GM23338 (cell line): Measurements from ENCODE around the gene WIPF3. TPM values are rescaled to one million over a fixed set of nuclear protein-coding genes. Genes with fewer than 3 reads are reported as not detected.

Source experiments
- ATAC-seq: fragments of 200-7000 bp; cut with Tn5 transposase; 3 replicates; pipeline ENCODE4 v1.9.1; 2020
- DNase-seq: peaks from one replicate; pipeline ENCODE4 v3.0.0-alpha.2; 2015; ENCODE audit warnings: low spot score
- H2AFZ ChIP-seq: fragments of 200-600 bp; sonication (generic); 2 replicates; pipeline ENCODE4 v1.8.0; 2016; ENCODE audit warnings: antibody characterized with exemption, mild to moderate bottlenecking, moderate library complexity
- H3F3A ChIP-seq: fragments of 200-600 bp; sonication (generic); replicated peaks from 2 replicates; pipeline ENCODE4 v1.8.0; 2017; ENCODE audit warnings: antibody characterized with exemption, mixed run types, low read depth
- H3K27ac ChIP-seq: fragments of 200-600 bp; sonication (generic); 2 replicates; pipeline ENCODE4 v1.6.1; 2016; ENCODE audit warnings: low read depth
- H3K27me3 ChIP-seq: fragments of 200-600 bp; sonication (generic); 2 replicates; pipeline ENCODE4 v1.8.0; 2016; ENCODE audit warnings: mild to moderate bottlenecking, mixed run types, moderate library complexity; ENCODE audit not compliant: insufficient read depth
- H3K36me3 ChIP-seq: fragments of 200-600 bp; sonication (generic); 2 replicates; pipeline ENCODE4 v1.8.0; 2016; ENCODE audit warnings: mild to moderate bottlenecking; ENCODE audit not compliant: insufficient read depth
- H3K4me1 ChIP-seq: fragments of 200-600 bp; sonication (generic); 2 replicates; pipeline ENCODE4 v1.8.0; 2016; ENCODE audit warnings: mild to moderate bottlenecking, moderate library complexity; ENCODE audit not compliant: insufficient read depth
- H3K4me2 ChIP-seq: fragments of 200-600 bp; sonication (generic); 2 replicates; pipeline ENCODE4 v1.7.1; 2017; ENCODE audit warnings: mixed run types
- H3K4me3 ChIP-seq: fragments of 200-600 bp; sonication (generic); 2 replicates; pipeline ENCODE4 v1.6.1; 2016; ENCODE audit warnings: mixed run types
- H3K79me2 ChIP-seq: fragments of 200-600 bp; sonication (generic); replicated peaks from 2 replicates; pipeline ENCODE4 v1.8.0; 2017; ENCODE audit warnings: mild to moderate bottlenecking; ENCODE audit not compliant: insufficient read depth
- H3K9me2 ChIP-seq: fragments of 200-600 bp; sonication (generic); 2 replicates; pipeline ENCODE4 v1.8.0; 2017; ENCODE audit not compliant: insufficient read depth
- H4K20me1 ChIP-seq: fragments of 200-600 bp; sonication (generic); replicated peaks from 2 replicates; pipeline ENCODE4 v1.8.0; 2017; ENCODE audit warnings: mild to moderate bottlenecking; ENCODE audit not compliant: insufficient read depth
- H3K27ac Mint-ChIP-seq: 2 replicates; pipeline ENCODE4 v1.8.0; 2020; ENCODE audit warnings: inconsistent platforms, mild to moderate bottlenecking, moderate library complexity, mixed read lengths
- H3K27me3 Mint-ChIP-seq: 3 replicates; pipeline ENCODE4 v1.8.0; 2022; ENCODE audit warnings: low read depth, mild to moderate bottlenecking, moderate library complexity, mixed read lengths, inconsistent platforms; ENCODE audit not compliant: insufficient read depth, poor library complexity
- H3K36me3 Mint-ChIP-seq: 3 replicates; pipeline ENCODE4 v1.8.0; 2021; ENCODE audit warnings: low read depth, mild to moderate bottlenecking, inconsistent platforms, moderate library complexity, mixed read lengths
- H3K4me1 Mint-ChIP-seq: 3 replicates; pipeline ENCODE4 v1.8.0; 2020; ENCODE audit warnings: mild to moderate bottlenecking, inconsistent platforms, mixed read lengths
- H3K4me3 Mint-ChIP-seq: 3 replicates; pipeline ENCODE4 v1.8.0; 2021; ENCODE audit warnings: moderate library complexity, mild to moderate bottlenecking, inconsistent platforms, mixed read lengths
- H3K9me3 Mint-ChIP-seq: 3 replicates; pipeline ENCODE4 v1.8.0; 2020; ENCODE audit warnings: moderate library complexity, mild to moderate bottlenecking, inconsistent platforms, mixed read lengths
- CREB1 ChIP-seq: fragments of 250-450 bp; sonication (Bioruptor Pico); IDR thresholded peaks from 2 replicates; pipeline ENCODE4 v1.5.0; 2020; ENCODE audit warnings: low read depth, mild to moderate bottlenecking, moderate library complexity
- ETS1 ChIP-seq: IDR thresholded peaks from 2 replicates; pipeline ENCODE4 v1.6.1; 2016; ENCODE audit warnings: antibody characterized with exemption
- EZH2 ChIP-seq: fragments of 200-600 bp; sonication (generic); IDR thresholded peaks from one replicate; pipeline ENCODE4 v1.8.0; 2017; ENCODE audit warnings: antibody characterized with exemption, mild to moderate bottlenecking, low read depth; ENCODE audit not compliant: unreplicated experiment
- EZH2phosphoT487 ChIP-seq: fragments of 200-600 bp; sonication (generic); IDR thresholded peaks from one replicate; pipeline ENCODE4 v1.8.1; 2018; ENCODE audit warnings: antibody characterized with exemption; ENCODE audit not compliant: unreplicated experiment
- JUNB ChIP-seq: IDR thresholded peaks from one replicate; pipeline ENCODE4 v1.6.1; 2016; ENCODE audit warnings: antibody characterized with exemption; ENCODE audit not compliant: unreplicated experiment
- NANOG ChIP-seq: IDR thresholded peaks from 2 replicates; pipeline ENCODE4 v1.6.1; 2016; ENCODE audit warnings: antibody characterized with exemption, borderline replicate concordance
- POLR2AphosphoS5 ChIP-seq: IDR thresholded peaks from 2 replicates; pipeline ENCODE4 v1.6.1; 2016; ENCODE audit warnings: antibody characterized with exemption, low read depth
- STAT1 ChIP-seq: IDR thresholded peaks from one replicate; pipeline ENCODE4 v1.6.1; 2016; ENCODE audit warnings: antibody characterized with exemption; ENCODE audit not compliant: unreplicated experiment
- ZNF114 ChIP-seq: fragments of 250-450 bp; sonication (Bioruptor Pico); IDR thresholded peaks from 2 replicates; pipeline ENCODE4 v1.5.0; 2020; ENCODE audit warnings: mild to moderate bottlenecking, moderate library complexity
- ZNF331 ChIP-seq: fragments of 250-450 bp; sonication (Bioruptor Pico); IDR thresholded peaks from 2 replicates; pipeline ENCODE4 v1.5.0; 2020; ENCODE audit warnings: low read depth, mild to moderate bottlenecking, moderate library complexity
- polyA plus RNA-seq: library from polyadenylated mRNA; unstranded; fragments of >200 nt; fragmentation: Nextera tagmentation; extraction: Ambion mirVana; gene quantifications from 2 replicates; pipeline ENCODE4 v1.2.1, GENCODE V29; 2016
- total RNA-seq: library from RNA; depleted of rRNA; stranded (reverse); fragments of >200 nt; shearing (Covaris generic); gene quantifications from 2 replicates; pipeline ENCODE4 v1.2.3, GENCODE V29; 2014
- TF ChIP-seq, protein P1 (sequence below): IDR thresholded peaks from one replicate; pipeline ENCODE4 v1.6.1; 2018; ENCODE audit warnings: antibody characterized with exemption; ENCODE audit not compliant: unreplicated experiment
- TF ChIP-seq, protein P2 (sequence below): fragments of 250-450 bp; sonication (Bioruptor Pico); IDR thresholded peaks from 2 replicates; pipeline ENCODE4 v1.5.0; 2020; ENCODE audit warnings: mild to moderate bottlenecking, moderate library complexity
- TF ChIP-seq, protein P3 (sequence below), 2 experiments: fragments of 200-600 bp in 1 of 2; sonication (generic) in 1 of 2; conservative IDR thresholded peaks; 2 replicates each; pipeline versions ENCODE4 v1.5.1 to v1.6.1; 2016 to 2017; ENCODE audit warnings: antibody characterized with exemption in 2 of 2, low read depth in 2 of 2, mild to moderate bottlenecking in 2 of 2, moderate library complexity in 1 of 2

Gene WIPF3
- total and polyA plus RNA-seq, 2 experiments from 2014 or later = 5.7 to 11.4 TPM

- no peak overlapping the region for H3K27ac Mint-ChIP-seq
- H3K4me3 Mint-ChIP-seq = no peak overlapping the region
- no peaks in the 10 kb centered on the region for H3K36me3 Mint-ChIP-seq
- DNase-seq (no peak), ATAC-seq (no peak)
- peaks cover 11% of the 10 kb centered on the region; the same call in 1 of the 2 replicates for H3F3A ChIP-seq
- H3K27me3 Mint-ChIP-seq = peaks cover 15% of the 10 kb centered on the region
- peaks cover 23% of the 10 kb centered on the region for H3K27me3 ChIP-seq
- no peak for TF ChIP-seq STAT1
- no peak for TF ChIP-seq EZH2
- TF ChIP-seq JUNB = no peak
- TF ChIP-seq NANOG = no peak
- no peak for TF ChIP-seq ZNF331 (CRISPR knock-in tag)
- TF ChIP-seq, protein P1, sequence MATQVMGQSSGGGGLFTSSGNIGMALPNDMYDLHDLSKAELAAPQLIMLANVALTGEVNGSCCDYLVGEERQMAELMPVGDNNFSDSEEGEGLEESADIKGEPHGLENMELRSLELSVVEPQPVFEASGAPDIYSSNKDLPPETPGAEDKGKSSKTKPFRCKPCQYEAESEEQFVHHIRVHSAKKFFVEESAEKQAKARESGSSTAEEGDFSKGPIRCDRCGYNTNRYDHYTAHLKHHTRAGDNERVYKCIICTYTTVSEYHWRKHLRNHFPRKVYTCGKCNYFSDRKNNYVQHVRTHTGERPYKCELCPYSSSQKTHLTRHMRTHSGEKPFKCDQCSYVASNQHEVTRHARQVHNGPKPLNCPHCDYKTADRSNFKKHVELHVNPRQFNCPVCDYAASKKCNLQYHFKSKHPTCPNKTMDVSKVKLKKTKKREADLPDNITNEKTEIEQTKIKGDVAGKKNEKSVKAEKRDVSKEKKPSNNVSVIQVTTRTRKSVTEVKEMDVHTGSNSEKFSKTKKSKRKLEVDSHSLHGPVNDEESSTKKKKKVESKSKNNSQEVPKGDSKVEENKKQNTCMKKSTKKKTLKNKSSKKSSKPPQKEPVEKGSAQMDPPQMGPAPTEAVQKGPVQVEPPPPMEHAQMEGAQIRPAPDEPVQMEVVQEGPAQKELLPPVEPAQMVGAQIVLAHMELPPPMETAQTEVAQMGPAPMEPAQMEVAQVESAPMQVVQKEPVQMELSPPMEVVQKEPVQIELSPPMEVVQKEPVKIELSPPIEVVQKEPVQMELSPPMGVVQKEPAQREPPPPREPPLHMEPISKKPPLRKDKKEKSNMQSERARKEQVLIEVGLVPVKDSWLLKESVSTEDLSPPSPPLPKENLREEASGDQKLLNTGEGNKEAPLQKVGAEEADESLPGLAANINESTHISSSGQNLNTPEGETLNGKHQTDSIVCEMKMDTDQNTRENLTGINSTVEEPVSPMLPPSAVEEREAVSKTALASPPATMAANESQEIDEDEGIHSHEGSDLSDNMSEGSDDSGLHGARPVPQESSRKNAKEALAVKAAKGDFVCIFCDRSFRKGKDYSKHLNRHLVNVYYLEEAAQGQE = no peak
- no peak for TF ChIP-seq POLR2AphosphoS5
- TF ChIP-seq EZH2phosphoT487 = no peak
- TF ChIP-seq, protein P2, sequence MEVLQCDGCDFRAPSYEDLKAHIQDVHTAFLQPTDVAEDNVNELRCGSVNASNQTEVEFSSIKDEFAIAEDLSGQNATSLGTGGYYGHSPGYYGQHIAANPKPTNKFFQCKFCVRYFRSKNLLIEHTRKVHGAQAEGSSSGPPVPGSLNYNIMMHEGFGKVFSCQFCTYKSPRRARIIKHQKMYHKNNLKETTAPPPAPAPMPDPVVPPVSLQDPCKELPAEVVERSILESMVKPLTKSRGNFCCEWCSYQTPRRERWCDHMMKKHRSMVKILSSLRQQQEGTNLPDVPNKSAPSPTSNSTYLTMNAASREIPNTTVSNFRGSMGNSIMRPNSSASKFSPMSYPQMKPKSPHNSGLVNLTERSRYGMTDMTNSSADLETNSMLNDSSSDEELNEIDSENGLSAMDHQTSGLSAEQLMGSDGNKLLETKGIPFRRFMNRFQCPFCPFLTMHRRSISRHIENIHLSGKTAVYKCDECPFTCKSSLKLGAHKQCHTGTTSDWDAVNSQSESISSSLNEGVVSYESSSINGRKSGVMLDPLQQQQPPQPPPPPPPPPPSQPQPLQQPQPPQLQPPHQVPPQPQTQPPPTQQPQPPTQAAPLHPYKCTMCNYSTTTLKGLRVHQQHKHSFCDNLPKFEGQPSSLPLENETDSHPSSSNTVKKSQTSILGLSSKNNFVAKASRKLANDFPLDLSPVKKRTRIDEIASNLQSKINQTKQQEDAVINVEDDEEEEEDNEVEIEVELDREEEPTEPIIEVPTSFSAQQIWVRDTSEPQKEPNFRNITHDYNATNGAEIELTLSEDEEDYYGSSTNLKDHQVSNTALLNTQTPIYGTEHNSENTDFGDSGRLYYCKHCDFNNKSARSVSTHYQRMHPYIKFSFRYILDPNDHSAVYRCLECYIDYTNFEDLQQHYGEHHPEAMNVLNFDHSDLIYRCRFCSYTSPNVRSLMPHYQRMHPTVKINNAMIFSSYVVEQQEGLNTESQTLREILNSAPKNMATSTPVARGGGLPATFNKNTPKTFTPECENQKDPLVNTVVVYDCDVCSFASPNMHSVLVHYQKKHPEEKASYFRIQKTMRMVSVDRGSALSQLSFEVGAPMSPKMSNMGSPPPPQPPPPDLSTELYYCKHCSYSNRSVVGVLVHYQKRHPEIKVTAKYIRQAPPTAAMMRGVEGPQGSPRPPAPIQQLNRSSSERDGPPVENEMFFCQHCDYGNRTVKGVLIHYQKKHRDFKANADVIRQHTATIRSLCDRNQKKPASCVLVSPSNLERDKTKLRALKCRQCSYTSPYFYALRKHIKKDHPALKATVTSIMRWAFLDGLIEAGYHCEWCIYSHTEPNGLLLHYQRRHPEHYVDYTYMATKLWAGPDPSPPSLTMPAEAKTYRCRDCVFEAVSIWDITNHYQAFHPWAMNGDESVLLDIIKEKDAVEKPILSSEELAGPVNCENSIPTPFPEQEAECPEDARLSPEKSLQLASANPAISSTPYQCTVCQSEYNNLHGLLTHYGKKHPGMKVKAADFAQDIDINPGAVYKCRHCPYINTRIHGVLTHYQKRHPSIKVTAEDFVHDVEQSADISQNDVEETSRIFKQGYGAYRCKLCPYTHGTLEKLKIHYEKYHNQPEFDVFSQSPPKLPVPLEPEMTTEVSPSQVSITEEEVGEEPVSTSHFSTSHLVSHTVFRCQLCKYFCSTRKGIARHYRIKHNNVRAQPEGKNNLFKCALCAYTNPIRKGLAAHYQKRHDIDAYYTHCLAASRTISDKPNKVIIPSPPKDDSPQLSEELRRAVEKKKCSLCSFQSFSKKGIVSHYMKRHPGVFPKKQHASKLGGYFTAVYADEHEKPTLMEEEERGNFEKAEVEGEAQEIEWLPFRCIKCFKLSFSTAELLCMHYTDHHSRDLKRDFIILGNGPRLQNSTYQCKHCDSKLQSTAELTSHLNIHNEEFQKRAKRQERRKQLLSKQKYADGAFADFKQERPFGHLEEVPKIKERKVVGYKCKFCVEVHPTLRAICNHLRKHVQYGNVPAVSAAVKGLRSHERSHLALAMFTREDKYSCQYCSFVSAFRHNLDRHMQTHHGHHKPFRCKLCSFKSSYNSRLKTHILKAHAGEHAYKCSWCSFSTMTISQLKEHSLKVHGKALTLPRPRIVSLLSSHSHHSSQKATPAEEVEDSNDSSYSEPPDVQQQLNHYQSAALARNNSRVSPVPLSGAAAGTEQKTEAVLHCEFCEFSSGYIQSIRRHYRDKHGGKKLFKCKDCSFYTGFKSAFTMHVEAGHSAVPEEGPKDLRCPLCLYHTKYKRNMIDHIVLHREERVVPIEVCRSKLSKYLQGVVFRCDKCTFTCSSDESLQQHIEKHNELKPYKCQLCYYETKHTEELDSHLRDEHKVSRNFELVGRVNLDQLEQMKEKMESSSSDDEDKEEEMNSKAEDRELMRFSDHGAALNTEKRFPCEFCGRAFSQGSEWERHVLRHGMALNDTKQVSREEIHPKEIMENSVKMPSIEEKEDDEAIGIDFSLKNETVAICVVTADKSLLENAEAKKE (CRISPR knock-in tag) = no peak
- no peak for TF ChIP-seq ETS1
- TF ChIP-seq ZNF114 (CRISPR knock-in tag) = no peak
- no peak for TF ChIP-seq CREB1
- TF ChIP-seq, protein P3, sequence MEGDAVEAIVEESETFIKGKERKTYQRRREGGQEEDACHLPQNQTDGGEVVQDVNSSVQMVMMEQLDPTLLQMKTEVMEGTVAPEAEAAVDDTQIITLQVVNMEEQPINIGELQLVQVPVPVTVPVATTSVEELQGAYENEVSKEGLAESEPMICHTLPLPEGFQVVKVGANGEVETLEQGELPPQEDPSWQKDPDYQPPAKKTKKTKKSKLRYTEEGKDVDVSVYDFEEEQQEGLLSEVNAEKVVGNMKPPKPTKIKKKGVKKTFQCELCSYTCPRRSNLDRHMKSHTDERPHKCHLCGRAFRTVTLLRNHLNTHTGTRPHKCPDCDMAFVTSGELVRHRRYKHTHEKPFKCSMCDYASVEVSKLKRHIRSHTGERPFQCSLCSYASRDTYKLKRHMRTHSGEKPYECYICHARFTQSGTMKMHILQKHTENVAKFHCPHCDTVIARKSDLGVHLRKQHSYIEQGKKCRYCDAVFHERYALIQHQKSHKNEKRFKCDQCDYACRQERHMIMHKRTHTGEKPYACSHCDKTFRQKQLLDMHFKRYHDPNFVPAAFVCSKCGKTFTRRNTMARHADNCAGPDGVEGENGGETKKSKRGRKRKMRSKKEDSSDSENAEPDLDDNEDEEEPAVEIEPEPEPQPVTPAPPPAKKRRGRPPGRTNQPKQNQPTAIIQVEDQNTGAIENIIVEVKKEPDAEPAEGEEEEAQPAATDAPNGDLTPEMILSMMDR (conservative IDR thresholded peaks at IDR 0.05; ENCODE audit: low read depth in 2 of 2) = no peak
- H3K4me1 Mint-ChIP-seq = peaks cover 9% of the 10 kb centered on the region
- H3K79me2 ChIP-seq = no peaks in the 10 kb centered on the region
- no peaks in the 10 kb centered on the region for H3K9me2 ChIP-seq
- H3K4me3 ChIP-seq = no peak overlapping the region
- H3K4me1 ChIP-seq = no peaks in the 10 kb centered on the region; the same call in 1 of the 2 replicates
- no peaks in the 10 kb centered on the region for H3K36me3 ChIP-seq
- H3K9me3 Mint-ChIP-seq = no peaks in the 10 kb centered on the region
- no peak overlapping the region for H3K4me2 ChIP-seq
- no peaks in the 10 kb centered on the region for H4K20me1 ChIP-seq
- H3K27ac ChIP-seq = no peak overlapping the region
- no peak overlapping the region for H2AFZ ChIP-seq
These were observed 4.0 kb downstream of the WIPF3 start for GRCh38 chr7:29810297-29810696.
